Kidney glomerular epithelial cell (primary cell): ENCODE measurements around the gene TTC27.
A peak's percentile ranks its signal among the peaks of the same experiment; 100 is the strongest.
"Not testable (repeated sequence)": the region's sequence is repeated elsewhere in the genome, so short reads cannot be mapped to it uniquely, and the experiment has no call there.

Source experiments
- DNase-seq: peaks from one replicate; lab custom pipeline; 2025; lab: John Stamatoyannopoulos, UW

The TTC27 gene

DNA sequence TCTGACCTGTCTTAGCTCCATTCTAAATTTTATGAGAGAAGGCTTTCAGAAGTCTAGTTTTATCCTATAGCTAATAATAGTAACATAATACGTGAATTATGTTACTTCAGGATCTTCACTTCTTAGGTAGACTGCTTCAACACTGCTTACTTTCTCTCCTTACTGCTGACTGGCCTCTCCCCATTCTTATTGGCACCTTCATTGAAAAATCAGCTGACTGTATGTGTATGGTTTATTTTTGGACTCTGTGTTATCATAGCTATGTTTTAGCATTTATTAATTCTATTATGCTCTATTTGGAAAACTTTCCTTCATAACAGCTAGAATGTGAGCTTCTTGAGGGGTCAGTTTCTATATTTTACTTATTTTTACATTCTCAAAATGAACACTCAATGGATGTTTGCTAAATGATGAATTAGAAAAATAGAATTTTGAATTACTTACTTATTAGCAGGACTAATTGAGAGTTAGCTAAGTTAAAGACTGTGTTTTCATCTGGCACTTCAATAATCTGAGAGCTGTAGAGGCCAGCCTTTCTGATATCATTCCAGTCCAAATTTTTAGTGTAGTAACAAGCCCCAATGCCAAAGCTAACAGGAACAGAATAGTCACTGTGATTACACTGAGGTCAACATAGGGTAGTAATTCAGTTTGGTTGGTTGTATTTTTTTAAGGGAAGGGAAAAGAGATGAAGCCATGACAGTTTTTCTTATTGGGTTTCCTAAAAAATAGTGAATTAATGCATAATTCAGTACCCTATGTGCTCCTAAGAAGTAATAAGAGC lies 92.3 kb downstream of the TTC27 start:
- DNase-seq = no peak

DNA sequence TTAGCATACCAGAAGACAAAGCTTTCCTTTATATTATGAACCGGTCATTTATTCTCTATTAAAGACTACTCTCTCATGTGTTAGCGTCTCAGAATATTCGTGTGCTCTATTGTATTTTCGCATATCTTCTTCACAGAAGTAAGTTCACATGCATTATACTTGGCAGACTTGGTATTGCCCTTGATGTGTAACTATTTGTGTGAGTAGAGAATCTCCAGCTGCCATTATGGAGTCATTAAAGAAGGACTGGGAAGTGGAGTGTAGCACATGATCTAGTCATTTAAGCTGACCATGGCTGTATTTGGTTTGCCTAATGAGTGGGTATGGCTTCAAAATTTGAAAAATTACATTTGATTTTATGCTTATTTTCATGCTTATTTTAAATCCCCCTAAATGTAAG lies 92.9 kb downstream of the TTC27 start:
- DNase-seq = no peak

DNA sequence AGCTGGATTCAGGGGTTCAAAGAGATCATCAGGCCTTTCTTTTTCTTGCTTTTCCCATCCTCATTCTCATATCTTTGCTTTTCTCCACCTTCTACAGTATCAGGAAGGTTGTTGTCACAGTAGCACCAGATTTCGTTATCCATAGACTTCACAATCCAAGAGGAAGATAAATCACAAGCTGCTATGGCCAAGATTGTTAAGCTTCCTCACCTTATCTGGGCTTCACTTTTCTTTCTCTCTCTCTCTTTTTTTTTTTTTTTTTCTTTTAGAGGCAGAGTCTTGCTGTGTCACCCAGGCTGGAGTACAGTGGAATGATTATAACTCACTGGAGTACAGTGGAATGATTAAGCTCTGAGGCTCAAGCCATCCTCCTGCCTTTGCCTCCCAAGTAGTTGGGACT lies 93.5 kb downstream of the TTC27 start:
- no peak for DNase-seq

DNA sequence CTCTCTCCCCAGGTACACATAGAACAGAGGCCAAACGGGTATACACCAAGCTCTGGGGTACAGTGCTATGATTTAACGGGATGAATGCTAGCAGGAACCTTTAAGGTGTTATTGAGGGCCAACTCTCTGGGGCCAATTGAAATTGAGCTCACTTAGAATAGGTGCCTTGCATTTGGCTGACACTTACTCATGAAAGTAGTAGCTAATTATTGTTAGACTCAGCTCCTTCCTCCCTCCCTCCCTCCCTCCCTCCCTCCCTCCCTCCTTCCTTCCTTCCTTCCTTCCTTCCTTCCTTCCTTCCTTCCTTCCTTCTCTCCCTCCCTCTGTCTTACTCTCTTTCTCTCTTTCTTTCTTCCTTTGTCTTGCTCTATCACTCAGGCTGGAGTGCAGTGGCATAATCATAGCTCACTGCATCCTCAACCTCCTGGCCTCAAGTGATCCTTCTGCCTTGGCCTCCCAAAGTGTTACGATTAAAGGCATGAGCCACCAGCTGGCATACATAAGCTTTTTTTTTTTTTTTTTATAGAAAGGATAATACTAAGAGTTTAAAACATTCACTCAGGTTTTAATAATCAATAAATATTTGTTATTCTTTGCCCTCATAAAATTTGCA lies 95.7 kb downstream of the TTC27 start:
- DNase-seq = no peak

DNA sequence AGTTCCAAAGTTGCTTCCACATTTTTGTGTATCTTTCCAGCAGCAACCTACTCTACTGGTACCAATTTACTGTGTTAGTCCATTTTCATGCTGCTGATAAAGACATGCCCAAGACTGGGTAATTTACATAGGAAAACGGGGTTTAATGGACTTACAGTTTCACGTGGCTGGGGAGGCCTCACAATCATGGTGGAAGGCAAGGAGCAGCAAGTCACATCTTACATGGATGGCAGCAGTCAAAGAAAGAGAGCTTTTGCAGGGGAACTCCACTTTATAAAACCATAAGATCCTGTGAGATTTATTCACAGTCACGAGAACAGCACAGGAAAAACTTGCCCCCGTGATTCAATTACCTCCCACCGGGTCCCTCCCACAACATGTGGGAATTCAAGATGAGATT lies 98.8 kb downstream of the TTC27 start:
- DNase-seq = not testable (repeated sequence)

DNA sequence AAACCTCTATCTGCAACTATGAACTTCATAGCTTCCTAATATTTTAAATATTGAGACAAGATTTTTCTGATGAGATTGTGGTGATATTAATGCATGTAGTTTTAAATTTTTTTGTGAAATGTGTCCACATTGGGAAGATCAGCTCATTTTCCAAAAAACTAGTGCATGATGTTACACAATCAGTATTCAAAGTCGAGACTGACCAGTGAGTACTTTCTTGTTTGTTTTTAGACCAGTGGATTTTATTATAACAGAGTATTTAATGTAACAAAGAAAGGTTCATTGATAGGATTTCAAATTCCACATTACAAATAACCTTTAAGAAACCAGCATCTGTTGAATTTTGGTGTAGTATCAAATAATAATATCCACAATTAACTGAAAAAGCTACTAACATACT lies 99.3 kb downstream of the TTC27 start:
- DNase-seq = no peak

DNA sequence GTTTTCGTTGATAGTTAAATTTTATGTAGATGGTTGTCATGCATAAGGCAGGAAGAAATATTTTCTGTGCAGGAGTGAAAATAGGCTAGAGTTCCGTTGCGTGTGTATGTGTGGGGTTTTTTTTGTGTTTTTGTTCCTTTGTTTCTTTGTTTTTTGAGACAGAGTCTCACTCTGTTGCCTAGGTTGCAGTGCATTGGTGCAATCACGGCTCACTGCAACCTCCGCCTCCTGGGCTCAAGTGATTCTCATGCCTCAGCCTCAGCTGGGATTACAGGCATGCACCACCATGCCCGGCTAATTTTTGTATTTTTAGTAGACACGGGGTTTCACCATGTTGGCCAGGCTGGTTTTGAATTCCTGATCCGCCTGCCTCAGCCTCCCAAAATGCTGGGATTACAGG lies 103.1 kb downstream of the TTC27 start:
- not testable (repeated sequence) for DNase-seq

DNA sequence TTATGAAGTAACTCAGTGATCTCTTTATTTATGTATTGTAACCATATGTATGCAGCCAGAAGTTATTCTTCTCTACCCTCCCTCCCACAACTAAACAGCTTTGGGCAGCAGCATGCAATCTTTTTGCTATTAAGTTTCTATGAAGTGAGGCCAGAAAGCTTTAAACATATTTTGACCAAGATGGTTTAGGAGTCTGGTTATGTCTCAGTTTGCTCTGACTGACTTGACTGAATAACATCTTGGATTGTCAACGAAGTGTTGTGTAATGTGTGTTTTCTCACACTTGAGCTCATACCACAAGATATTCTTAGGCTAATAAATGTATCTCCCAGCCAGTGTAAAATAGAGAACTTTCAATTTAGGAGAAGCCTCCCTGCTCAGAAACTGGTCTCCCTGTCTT lies 104.3 kb downstream of the TTC27 start:
- no peak for DNase-seq

DNA sequence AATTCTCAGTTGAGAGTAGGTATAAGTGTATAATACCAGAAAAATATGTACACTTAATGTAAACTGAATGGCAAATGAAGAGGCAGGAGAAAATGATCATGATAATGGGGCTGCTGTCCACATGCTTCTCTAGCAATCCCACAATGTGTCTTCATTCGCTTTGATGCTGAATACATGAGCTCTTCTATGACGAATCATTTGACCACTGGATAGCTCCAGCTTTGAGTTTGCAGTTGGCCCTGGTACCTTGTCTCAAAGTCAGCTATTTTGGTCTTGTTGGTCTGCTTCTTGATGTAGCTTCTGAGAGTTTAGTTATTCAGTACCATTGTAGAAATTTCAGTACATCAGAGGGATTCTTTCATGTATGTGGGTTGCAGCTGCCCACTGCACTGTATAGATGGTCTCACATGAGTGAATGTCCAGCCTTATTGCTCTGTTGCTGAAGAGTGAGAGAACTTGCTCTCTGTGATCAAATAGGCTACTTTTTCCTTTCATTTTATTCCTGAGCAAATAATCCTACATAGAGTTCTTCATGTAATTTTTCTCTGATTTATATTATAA lies 105.1 kb downstream of the TTC27 start:
- DNase-seq = no peak

DNA sequence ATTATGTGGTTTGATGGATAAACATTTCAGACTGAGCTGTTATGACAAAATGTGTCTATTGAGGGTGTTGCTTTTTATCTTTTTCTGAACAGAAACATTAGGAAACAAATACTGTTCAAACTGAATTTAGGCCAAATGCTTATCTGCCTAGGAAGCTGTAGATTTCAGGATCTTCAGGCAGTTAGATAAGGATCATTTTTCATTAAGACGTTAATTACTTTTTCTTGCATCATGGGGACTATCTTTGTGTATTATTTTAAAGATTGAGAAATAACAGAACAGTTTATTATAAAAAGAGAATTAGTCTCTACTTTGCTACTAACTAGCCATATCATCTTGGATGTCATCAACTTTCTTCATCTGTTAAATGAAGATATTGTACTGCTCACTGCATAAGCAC lies 107.5 kb downstream of the TTC27 start:
- DNase-seq = no peak

DNA sequence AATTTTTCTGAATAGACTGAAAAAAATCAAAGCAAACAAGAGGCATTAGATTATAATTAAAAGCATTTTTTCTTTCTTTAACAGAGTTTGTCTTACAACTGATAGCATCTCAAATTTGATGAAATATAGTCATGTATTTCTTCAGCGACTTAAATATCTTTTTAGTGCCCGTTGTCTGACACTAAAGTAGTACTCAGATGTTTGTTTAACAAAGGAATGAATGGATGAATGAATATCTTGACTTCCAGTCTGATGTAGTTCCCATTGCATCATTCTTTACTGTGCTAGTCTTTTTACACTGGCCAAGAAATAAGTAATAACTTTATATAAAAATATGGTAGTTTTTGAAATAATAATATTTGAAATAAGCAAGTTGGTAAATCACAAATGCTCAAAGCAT lies 111.1 kb downstream of the TTC27 start:
- DNase-seq = no peak

DNA sequence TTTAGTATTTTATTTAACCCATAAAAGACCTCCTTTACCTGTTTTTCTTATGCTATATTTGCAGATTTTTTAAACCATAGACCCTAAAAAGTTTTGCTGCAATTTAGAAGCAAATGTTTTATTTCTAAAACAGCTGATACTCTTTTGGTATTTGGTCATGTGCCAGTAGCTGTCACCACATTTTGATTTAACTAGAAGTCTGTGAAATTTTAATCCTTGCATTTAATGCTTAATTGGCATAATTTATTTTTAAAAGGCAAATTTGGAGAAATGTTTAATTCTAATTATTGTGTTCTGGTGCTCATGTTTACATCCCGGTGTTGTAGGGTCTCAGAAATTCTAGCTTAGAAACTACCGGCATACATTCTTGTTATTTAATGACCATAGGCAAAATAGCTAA lies 111.8 kb downstream of the TTC27 start:
- DNase-seq = no peak

DNA sequence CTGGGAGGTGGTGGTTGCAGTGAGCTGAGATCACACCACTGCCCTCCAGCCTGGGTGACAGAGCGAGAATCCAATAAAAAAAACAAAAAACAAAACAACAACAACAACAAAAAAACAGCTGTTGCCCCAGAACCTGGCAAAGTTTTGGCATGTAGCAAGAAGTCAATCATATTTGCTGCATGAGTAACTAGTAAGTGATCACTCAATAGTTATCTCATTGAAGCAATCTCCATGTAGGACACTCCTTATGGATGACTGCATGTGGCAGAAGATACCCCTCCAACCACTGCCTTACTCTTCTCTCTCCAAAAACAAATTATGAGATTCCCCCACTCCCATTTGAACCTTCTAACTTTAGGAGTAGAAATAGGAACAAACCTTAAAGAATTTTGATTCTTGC lies 113.7 kb downstream of the TTC27 start:
- no peak for DNase-seq

DNA sequence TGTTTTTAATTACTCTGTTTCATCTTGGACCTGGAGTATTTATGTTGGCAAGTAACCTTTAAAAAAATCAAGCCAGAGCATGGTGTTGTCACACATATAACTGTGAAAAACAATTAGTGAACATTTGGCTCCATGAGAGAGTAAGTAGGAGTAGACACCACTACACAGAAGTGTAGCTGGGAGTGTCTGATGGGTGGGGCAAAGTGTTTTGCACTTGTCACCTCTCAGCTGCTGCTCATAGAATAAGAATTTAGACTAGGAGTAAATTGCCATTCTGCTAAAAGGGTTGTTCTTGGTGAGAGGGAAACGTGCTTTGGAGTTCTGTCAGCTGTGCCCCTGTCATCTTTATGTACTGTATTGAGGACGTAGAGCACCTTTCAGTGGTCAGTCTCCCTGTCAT lies 114.5 kb downstream of the TTC27 start:
- DNase-seq = no peak

DNA sequence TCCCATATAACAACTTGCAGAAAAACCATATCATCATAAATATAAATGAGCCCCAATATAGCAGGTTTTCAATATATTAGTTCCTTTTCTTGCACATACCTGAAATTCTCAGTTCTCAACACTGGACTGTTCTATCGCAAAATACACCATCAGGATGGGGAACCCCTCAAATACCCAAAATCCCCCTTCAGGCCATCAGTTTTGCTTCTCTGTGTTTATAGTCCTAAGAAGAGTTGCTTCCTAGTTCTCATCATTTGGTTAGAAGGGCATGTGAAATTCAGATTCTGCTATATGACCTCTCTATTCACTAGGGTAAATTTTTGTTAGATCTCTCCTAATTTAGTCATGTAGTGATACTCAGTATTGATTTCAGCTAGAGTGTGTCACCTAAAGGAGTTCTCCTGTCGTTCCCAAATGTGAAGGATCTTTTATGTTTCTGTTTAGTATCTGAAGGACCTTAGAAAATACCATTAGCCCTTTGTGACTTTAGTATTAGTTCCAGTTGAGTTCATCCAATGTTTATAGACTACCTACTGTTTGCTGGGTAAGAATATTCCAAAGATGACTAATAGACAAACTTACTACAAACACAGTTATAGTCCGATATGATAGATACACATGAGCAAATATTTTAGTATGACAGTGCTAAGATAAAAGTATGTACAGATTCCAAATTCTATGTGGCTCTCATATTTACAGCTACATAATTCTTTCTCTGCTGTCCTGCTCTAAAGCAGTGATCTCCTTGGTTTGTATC lies 115.8 kb downstream of the TTC27 start:
- DNase-seq = peak; percentile 28

DNA sequence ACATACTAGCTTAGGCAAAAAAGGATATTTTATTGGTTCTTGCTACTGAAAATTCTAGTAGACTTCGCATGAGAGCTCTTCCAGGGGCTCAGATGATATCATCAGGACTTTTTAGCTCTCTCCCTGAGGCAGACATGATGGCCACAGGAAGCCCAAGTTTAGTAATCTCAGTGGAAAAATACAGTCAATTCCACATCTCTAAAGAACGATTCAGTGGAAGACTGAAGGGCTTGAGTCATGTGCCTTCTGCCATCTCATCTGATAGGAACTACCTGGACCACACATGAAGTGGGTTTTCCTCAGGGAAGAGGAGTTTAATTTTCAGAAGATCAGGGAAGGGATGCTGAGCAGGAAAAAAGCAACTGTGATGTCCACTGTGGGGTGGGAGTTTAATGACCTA lies 117.3 kb downstream of the TTC27 start:
- DNase-seq = no peak

DNA sequence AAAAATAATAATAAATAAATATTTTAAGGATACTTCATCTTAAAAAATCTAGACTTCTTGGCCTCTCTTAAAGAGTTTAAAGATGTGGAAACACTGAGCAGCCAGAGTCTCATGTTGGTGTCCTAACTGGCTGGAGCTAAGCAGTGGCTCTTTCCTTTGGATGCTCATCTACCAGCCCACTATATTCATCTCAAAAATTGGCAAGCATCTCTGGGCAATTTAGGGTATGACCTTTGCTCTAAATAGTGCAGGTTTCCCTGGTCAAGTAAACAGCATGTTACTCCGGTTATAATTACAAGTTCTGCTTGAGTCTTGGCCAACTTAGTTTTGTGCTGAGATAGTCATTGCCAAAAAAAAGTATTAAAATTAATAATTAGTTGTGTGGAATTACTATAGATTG lies 117.8 kb downstream of the TTC27 start:
- no peak for DNase-seq

DNA sequence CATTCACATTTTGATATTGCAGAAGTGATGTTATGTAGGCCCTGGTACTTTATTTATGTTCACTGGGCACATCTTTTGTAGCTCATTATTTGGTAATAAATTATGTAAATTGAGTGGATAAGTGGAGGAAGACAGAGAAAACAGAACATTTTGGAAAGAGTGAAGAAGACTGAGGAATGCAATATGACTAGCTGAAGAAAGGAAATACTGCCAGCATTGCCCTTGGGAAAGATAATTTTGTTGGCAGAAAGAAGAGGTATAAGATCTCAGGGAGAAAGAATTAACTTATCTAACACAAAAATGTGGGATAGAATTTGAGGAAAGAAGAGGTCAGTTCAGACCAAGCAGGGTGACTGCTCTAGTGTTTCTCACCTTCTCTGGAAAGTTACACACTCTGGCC lies 118.8 kb downstream of the TTC27 start:
- no peak for DNase-seq

DNA sequence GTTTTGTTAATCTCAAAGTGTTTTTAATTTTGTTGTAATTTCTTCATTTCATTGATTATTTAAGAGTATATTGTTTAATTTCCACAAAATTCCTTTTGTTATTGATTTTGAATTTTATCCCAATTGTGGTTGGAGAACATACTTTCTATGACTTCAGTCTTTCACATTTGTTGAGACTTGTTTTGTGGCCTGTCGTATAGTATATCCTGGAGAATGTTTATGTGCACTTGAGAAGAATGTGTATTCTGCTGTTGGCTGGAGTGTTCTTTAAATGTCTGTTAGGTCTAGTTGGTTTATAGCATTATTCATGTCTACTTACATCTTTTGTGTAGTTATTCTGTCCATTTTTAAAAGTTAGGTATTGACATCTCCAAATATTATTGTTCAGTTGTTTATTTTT lies 120.3 kb downstream of the TTC27 start:
- no peak for DNase-seq

DNA sequence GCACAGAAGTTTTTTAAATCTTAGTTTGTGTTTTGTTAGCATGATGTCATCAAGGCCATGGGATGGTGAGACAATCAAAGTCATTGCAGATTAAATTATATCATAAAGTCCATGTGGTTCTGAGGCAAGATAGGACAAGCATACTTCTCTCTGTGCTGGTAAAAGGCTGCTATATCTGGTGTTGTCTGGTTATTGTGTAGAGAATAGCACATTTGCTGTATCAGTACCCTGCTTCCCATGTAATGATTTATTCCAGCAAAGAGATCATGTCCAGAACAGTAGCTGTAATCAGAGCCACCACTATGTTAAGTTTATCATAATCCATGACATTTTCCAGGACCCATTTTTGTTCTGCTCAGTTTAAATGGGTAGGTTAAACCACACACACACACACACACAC lies 123.0 kb downstream of the TTC27 start:
- no peak for DNase-seq

DNA sequence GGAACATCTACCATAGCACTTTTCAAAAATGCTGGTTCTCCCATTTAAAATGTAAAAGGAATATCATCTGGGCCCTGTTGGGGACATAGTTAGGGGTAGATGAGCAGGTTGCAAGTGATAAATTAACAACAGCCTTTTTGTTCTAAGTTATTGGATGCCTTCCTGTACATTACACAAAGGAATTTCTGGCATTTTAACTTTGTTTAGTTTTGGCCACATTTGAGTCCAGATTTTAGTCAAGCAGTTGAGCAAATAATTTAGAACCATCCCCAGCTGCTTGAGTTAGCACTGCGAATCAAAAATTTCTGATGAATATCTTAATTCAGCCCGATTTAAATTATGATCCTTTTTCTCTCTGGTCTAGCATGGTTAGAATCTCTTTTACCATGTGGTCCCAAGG lies 124.4 kb downstream of the TTC27 start:
- DNase-seq = no peak

DNA sequence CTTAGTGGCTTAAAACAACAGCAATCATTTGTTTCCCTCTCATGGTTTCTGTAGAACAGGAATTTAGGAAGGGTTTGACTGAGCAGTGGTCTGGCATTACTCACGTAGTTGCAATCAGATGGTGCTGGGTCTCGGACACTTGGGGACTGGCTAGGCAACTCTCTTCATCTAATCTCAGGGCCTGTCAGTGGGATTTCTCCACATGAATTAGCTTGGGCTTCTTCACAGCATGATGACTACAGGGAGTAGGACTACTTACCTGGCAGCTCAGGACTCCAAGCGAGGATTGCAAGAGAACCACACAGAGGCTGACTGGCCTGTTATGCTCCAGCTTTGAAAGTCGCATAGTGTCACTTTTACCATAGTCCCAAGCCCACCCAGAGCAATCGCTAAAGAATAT lies 125.1 kb downstream of the TTC27 start:
- no peak for DNase-seq

DNA sequence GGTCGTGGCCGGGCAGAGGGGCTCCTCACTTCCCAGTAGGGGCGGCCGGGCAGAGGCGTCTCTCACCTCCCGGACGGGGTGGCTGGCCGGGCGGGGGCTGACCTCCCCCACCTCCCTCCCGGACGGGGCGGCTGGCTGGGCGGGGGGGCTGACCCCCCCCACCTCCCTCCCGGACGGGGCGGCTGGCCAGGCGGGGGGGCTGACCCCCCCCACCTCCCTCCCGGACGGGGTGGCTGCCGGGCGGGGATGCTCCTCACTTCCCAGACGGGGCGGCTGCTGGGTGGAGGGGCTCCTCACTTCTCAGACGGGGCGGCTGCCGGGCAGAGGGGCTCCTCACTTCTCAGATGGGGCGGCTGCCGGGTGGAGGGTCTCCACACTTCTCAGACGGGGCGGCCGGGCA lies 126.8 kb downstream of the TTC27 start:
- not testable (repeated sequence) for DNase-seq
